Cardiac septum (tissue), 1 donor: ENCODE measurements around the gene SF3B2. TPM values are rescaled to one million over a fixed set of nuclear protein-coding genes. Genes with fewer than 3 reads are reported as not detected.

Source experiments
- DNase-seq: peaks from one replicate; pipeline ENCODE4 v3.0.0-alpha.2; 2020; ENCODE audit warnings: low spot score
- intact Hi-C: fragments of 100-400 bp; cut with DNase I; formaldehyde crosslinking; loops from one replicate; pipeline ENCODE4 v1.14.0; 2022
- total RNA-seq: library from RNA; stranded (reverse); fragmentation: NEBNext Ultra II Directional; extraction: Animal tissue kit (Norgen Biotek cat#: 25700); gene quantifications from one replicate; pipeline ENCODE4 v1.2.1, GENCODE V29; 2021
- donor health status: DM: no; HTN: no; CAD: no.

SF3B2 gene
- total RNA-seq, 1 donor from 2014 or later: 85.8 TPM

DNA sequence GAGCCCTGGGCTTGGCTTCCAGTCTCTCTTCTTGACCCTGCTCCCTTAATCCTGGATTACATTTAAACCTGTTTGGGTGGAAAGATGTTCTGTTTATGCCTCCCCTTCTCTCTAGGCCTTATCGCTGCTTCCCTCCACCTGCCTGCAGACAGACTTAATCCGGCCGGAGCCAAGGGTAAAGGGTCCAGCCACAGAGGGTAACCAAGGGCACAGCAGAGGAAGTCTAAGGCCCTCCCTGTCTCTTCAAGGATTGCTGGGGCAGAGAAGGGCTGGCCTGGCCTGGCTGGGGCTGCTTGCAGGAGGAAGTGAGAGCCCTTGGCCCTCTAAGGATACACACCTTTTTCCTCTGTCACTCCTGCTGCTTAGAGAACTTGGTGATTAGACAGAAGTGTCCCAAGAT lies 5.3 kb upstream of the SF3B2 start:
- DNase-seq: no peak
- intact Hi-C loops: no loop called here

DNA sequence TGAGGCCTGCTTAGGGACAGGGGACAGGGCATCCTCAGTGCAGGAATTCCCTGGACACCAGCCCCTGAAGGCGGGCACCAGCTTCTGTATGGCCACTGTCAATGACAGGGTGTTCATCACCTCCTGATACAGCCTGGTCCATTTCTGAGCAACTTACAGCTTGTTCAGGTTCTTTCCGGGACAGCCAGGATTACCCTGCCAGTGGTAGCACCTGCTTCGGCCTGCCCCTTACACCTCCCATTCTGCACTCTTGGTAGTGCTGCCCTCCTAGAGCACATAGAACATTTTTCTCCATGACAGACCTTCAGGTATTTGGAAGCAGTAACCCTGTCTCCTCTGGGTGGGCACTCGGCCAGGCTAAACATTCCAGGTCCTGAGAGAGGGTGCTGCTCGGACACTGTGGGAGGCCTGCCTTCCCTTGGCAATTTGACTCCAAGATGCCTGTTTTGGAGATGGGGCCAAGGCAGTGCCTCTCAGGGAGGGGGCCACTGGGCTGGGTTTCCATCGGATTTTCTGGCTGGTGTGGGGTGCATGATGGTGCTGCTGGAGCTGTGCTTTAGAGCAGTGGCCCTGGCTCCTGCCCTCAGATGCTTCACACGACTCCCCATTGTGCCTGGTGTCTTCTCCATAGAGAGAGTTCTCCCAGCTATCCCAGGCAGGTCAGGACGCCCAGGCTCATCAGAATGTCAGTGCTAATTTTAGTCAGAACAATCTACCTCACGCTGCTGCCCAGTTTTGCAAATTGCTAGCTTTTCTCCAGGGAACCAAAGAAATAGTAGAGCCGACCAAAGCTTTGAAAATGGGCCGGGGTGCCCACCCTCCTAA lies 4.4 kb upstream of the SF3B2 start:
- intact Hi-C loops: no loop called here
- no peak for DNase-seq

DNA sequence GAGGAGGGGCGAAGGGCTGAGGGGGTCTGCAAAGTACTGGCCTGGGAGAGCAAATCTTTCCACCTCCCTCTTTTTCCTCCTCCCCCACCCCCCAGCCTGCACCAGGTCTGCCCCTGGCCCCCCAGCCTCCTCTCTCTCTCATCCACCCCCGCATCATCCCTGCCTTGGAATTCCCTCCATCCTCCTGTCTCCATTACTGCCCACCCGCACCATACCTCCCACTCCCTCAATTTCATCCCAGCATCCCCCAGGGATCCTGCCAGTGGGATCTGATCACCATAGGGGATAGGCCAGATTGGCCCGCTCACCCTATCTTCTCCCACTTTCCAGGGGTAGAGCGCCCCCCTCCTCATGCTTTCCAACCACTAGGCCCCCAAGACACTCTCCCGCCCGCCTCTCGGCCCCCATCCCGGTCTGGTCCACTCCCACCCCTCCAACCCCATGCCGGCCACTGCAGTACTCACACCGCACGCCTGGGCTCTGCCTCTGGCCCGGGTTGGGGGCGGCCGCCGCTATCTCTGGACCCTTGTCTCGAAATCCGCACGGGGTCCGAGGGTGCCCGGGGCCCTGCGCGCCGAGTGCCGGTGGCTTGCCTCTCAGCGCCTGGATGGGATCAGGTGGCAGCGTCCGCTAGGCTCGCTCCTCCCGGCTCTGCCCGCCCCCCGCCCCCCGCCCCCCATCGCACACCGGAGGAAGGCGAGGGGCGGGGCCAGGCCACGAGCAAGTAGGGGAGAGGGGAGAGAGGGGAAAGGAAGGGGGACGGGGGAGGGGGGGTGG lies 3.4 kb upstream of the SF3B2 start, which contains the start of gene GAL3ST3:
TSS of gene GAL3ST3 (minus strand) at position 615 of the 777 bp plus-strand sequence. CDS start 3,746 bp downstream, outside the sequence.
- DNase-seq: no peak
- intact Hi-C loops: no loop called here

DNA sequence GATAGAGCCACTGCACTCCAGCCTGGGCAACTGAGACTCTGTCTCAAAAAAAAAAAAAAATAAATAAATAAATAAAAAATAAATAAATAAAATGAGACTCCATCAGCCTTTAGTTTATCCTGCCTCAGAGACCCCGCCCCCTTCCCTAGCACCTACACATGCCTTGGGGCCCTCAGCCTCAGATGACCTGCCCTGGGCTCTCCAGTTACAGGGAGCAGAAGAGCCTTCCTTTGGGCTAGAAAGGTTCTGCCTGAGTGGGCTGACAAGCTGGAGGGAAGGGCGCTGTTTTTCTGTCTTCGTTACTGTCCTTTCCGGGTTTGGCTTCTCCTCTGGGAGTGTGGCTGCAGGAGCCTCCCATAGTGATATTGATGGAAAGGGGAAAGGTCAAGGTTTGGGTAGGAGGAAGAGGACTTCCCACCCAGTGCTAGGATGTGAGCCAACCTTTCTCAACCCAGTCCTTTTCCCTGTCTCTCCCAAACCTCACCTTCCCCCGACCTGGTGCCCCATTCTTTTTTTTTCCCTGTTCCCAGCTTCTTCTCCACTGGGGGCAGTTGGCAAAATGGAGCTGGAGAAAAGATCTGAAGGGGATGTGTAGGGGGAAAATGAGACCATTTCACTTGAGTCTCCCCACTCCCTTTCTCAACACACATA lies 1.5 kb upstream of the SF3B2 start:
- intact Hi-C loops: no loop called here
- DNase-seq: no peak

DNA sequence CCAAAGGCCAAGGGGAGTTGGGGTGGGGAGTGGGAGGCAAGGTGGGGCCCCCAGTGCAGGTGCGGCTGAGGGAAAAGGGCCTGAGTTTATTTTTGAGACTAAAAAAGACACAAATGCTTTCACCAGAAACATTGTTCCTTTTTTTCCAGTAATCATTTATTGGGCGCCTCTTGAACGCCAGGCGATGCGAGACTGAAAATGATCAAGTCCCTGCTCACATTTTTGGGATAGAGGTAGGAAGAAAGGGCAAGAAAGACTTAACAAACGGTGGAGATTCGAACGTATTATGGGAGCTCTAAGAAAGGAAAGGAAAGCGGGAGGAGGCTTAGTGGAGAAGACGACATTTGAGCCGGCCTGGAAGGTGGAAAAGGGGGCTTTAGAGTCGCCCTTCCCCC lies 796 bp upstream of the SF3B2 start:
- DNase-seq: no peak
- intact Hi-C loops: no loop called here

DNA sequence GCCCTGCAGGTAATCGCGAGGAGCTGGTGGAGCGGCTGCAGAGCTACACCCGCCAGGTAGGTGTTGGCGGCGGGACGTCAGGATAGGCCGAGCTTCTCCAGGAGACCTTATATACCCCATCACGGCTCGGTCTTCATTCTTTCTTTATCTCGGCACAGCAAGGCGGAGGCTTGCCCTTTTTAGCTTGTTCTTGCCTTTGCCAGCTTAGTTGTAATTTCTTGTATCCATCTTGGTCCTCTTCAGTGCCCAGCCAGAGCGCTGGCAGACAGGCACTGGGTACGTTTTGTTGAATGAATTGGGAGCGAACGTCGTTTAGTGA lies 459 bp downstream of the SF3B2 start:
- DNase-seq: no peak
- intact Hi-C loops: loop anchor here (1.0 kb wide), 1 partner anchor 91 kb away; the partner anchor contains the start of gene SART1

DNA sequence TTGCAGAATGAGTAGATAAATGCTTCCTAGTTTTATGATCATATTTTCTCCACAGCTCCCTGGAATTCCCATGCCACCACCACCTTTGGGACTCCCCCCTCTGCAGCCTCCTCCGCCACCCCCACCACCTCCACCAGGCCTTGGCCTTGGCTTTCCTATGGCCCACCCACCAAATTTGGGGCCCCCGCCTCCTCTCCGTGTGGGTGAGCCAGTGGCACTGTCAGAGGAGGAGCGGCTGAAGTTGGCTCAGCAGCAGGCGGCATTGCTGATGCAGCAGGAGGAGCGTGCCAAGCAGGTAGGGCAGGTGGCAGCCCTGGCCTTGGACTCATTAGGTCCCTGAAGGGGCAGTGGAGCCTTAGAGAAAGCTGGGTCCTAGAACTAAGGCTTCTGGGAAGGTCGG lies 2.9 kb downstream of the SF3B2 start:
- no peak for DNase-seq
- intact Hi-C loops: no loop called here

DNA sequence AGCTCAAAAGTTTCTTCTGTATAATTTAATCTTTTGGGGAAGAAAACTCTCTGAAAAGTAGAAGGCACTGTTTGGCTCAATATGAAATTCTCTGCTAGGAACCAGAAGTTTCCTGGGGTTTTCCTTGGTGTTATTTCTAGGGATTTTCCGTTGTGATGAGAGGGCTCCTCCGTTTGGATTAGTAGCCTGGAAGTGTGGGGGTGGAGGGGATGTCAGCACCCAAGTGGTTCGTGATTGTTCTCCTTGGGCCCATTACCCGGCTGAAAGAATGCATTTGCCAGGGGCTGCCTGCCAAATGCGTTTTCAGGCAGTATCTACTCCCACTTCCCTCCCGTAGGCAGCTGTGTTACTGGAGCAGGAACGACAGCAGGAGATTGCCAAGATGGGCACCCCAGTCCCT lies 4.3 kb downstream of the SF3B2 start:
- intact Hi-C loops: no loop called here

DNA sequence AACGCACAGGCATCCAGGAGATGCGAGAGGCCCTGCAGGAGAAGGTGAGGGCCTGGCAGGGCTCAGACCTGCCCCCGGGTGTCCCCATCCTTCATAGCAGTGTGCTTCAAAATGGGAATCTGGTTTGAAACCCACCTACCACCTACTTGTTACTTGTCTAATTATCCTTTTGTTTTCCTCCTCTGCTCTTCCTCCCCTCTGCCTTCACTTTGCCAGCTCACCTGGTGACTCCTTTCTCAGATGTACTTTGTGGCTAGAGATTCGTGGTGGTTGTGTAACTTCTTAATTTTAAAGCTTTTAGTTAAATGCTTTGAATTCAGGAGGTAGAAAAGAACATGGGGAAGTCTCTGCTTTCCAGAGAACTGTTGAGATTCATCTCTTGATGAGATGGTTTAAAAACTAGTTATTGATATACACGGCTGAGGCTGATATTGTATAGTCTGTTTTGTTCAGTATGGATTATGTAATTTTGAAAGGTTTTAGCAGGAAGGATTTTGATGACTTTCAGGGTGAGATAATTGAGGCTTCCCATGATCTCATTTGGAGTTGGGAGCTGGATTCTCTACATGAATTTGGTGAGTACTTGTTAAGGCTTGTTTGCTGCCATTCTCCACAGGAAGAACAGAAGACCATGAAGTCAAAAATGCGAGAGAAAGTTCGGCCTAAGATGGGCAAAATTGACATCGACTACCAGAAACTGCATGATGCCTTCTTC lies 8.0 kb downstream of the SF3B2 start:
- intact Hi-C loops: no loop called here
- DNase-seq: no peak

More for the DNA sequence above, 4.3 kb downstream of the SF3B2 start:
- DNase-seq: no peak

DNA sequence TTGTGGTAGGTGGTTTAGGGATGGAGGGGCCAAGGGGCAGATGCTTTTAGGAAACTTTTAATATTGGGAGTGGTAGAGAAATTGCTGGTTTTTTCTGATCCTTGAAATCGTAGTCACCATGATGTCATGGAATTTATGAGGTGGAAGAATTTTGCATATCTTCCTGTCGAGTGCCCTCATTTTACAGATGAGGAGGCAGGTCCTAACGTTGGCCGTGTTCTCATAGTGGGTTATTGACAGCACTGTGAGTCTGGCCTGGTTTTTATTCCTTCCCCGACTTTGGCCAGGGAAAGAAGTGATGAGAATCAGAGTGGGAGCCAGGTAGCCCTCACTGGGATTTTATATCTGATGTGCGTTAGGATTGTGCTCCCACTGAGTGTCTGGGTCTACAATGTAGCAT lies 9.1 kb downstream of the SF3B2 start:
- intact Hi-C loops: no loop called here
- DNase-seq: no peak

DNA sequence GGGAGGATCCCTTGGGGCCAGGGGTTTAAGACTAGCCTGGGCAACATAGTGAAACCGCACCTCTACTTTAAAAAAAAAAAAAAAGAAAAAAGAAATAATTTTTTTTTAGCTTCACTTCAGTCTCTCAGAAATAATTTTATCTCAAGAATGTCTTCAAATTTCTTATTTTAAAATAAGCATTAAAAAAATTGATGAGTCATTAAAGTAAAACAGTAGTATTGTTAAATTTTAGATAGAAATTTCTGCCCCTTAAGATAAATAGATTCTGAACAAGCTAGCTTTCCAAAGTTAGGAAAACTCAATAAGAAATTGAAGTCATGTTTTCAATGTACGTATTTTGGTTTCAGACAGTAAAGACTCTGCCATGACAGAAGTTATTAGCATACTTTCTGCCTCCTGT lies 10.2 kb downstream of the SF3B2 start:
- DNase-seq: no peak
- intact Hi-C loops: no loop called here

DNA sequence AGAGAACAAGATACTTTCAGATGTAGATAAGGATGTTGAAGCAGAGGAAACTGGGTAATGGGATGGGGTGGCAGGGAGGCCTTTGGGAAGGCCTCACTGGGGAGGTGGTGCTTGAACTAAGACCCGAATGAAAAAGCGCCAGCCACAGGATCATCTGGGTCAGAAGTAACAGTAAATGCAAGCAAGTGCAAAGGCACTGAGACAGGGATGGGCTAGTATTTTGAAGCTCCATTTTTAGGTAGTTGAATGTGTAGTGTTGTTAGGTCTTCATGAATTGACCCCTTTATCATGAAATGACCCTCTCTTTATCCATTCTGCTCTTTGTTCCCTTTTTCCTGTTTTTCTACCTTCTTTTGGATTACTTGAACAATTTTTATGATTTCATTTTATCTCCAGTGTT lies 11.7 kb downstream of the SF3B2 start:
- intact Hi-C loops: no loop called here

DNA sequence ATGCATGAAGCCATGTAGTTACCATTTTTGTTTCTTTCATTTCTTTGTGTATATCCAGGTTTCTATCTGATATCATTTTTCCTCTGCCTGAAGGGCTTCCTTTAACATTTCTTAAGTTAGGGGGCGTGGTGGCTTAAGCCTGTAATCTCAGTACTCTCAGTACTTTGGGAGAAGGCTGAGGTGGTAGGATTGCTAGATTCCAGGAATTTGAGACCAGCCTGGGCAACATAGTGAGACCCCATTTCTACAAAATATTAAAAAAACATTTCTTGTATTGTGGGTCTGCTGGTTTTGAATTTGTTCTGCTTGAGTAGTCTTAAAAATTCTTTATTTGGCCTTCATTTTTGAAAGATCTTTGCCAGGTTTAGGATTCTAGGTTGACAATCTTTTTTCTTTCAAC lies 12.4 kb downstream of the SF3B2 start:
- intact Hi-C loops: no loop called here
- no peak for DNase-seq

More for the DNA sequence above, 11.7 kb downstream of the SF3B2 start:
- DNase-seq: no peak

DNA sequence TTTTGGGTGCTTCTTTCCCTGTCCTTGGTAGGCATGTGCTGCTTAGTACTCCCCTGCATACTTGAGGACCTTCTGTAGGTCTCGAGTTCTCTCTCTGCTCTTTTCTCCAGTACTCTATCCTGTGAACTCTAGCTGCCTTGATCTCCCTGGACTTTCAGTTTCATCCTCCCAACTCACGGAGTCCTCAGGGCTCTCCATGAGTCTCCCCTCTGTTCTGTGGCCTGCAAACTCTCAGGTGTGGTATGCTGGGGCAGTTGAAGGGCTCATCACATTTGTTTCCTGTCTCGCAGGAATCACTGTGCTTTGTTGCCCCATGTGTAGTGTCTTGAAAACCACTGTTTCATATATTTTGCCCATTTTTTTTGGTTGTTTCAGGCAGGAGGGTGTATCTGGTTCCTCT lies 14.6 kb downstream of the SF3B2 start:
- no peak for DNase-seq
- intact Hi-C loops: no loop called here

DNA sequence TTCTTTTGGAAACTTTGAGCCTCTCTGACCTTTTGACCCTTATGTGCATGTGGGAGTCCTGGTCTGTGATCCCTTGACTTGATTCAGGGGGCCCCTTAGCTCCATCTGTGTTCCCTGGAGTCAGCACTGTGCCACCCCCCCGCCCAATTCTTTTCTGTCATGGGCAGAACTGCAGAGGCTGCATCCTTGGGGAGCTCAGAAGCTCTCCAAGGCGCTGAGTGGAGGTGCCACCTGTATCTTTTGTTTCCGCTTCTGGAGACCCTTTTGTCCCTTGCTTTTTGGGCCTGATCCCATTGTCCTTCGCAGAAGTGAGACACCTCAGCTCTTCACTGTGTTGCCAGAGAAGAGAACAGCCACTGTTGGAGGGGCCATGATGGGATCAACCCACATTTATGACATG lies 15.5 kb downstream of the SF3B2 start:
- intact Hi-C loops: no loop called here
- DNase-seq: no peak

DNA sequence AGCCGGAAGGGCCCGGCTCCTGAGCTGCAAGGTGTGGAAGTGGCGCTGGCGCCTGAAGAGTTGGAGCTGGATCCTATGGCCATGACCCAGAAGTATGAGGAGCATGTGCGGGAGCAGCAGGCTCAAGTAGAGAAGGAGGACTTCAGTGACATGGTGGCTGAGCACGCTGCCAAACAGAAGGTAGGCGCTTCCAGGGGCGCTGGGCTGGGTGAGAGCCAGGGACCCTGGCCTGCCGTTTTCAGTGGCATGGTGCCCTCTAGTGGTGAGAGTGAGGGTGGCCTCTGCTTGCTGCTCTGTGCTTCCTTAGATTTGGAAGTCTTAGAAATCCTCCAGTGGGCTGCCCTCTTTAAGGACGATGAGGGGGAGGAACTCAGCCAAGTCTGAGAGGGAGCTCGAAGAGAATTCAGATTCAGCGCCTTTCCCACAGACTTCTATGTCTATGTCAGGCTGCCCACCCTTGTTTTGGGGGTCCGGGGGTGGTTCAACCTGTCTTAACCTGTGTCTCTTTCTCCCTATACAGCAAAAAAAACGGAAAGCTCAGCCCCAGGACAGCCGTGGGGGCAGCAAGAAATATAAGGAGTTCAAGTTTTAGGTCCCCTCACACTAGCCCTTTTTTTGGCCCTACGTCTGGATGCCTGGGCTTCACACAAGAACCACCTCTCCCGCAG lies 16.1 kb downstream of the SF3B2 start:
- intact Hi-C loops: no loop called here
- DNase-seq: peak; percentile 85

DNA sequence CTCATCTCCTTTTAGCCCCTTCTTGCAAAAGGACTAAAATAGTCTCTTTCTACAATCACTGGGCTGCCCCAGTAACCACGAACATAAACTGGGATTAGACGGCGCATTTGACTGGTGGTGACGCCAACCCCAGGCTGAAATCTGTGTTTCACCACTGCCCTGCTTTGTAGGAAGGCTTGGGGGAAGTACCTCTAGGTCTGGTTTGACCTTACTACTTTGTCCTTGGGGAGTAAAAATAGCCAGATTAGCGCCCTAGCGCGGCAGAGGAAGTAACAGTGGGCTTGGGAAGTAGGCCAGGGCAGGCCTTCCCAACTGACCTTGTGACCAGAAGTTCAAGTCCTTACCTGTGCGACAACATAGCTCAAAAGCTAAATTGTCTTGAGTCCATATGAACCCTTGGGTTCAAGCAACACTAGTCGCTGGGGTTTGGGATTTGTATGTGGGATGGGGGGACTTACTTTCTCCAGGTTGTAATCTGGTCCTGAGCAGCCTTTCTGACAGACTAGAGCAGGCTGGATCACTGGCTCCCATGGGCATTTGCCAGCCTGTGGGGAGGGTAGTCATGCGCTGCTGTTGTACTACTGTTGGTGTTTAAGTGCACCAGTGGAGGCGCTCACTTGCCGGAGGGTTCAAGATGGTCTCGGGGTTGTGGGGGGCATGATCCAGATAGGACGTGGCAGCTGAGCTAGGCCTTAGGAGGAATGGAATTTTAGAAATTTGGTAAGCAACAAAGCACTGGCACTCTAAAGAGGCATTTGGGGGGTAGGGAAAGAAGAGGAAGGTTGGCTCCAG lies 17.0 kb downstream of the SF3B2 start:
- DNase-seq: peak; percentile 85
- intact Hi-C loops: no loop called here

DNA sequence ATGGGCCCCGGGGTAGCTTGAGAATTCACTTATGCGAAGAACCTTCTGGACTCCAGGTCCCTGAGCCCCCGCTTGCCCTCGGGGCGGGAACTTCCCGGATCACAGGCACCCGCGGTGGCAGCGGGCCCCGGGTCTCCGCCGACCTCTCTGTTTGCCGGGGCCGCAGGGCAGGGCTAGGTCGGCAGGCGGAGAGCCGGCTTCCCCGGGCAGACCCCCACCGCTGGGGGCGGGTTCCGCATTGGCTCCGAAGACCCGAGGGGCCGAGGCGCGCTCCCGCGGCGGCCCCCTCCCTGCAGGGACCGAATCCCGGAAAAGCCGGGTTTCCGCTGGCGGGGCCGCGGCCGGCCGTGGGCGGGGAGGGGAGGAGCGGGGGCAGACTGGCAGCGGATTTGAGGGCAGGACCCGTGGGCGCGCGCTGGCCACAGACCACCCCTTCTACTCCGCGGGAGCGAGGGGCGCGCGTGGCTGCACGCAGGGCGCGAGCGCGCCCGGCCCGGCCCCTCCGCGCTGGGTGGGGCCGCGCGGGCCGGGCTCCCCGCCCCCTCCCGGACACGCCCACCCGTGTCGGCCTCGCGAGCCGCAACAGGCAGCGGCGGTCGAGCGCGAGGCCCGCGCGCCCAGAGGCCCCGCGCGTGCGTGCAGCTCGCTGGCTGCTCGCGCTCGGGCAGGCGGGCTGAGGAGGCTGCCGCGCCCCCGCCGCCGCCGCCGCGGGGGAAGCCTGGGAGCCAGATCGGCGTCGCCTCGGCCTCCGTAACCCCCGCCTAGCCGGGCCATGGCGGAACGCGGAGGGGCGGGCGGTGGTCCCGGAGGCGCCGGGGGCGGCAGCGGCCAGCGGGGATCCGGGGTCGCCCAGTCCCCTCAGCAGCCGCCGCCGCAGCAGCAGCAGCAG lies 17.8 kb downstream of the SF3B2 start, which contains the start of gene PACS1:
TSS of gene PACS1 (plus strand) at position 558 of the 889 bp plus-strand sequence. CDS start at position 773, 215 bp downstream.
- intact Hi-C loops: no loop called here

More for the DNA sequence above, 17.8 kb downstream of the SF3B2 start, which contains the start of gene PACS1:
- peak; percentile 93 for DNase-seq
